Uterus (tissue), 4 donors: ENCODE results near the gene KSR2. TPM values are rescaled to one million over a fixed set of nuclear protein-coding genes. Genes with fewer than 3 reads are reported as not detected.

Experiments
- DNase-seq, 2 donors: peaks; one replicate each; pipeline ENCODE4 v3.0.0-alpha.2; 2019 to 2020
- H3K27ac ChIP-seq, 2 donors: fragments of 200-600 bp; sonication (generic); 1 replicate in 1 of 2; 2 replicates in 1 of 2; pipeline ENCODE4 v1.5.1; 2016 to 2018
- H3K27me3 ChIP-seq, 2 donors: fragments of 200-600 bp; sonication (generic); one replicate each; pipeline ENCODE4 v1.5.1; 2018 to 2019; ENCODE audit warnings: control low read depth in 1 of 2
- H3K36me3 ChIP-seq, 2 donors: fragments of 200-600 bp; sonication (generic); one replicate each; pipeline ENCODE4 v1.5.1; 2019; ENCODE audit warnings: control low read depth in 1 of 2
- H3K4me1 ChIP-seq, 2 donors: fragments of 200-600 bp; sonication (generic); one replicate each; pipeline ENCODE4 v1.5.1; 2018 to 2019; ENCODE audit warnings: control low read depth in 1 of 2
- H3K4me3 ChIP-seq, 2 donors: fragments of 200-600 bp; sonication (generic); 1 replicate in 1 of 2; 2 replicates in 1 of 2; pipeline ENCODE4 v1.5.1; 2018 to 2019; ENCODE audit warnings: mild to moderate bottlenecking in 1 of 2
- H3K9me3 ChIP-seq, 2 donors: fragments of 200-600 bp; sonication (generic); one replicate each; pipeline ENCODE4 v1.5.1; 2019; ENCODE audit warnings: control low read depth in 1 of 2
- CTCF ChIP-seq, 4 experiments: fragments of 200-600 bp in 2 of 4; fragments of 450-650 bp in 2 of 4; sonication (generic) in 2 of 4; IDR thresholded peaks; one replicate each; pipeline ENCODE4 v1.5.1; 2016 to 2019; ENCODE audit warnings: antibody characterized with exemption in 4 of 4, mild to moderate bottlenecking in 2 of 4, moderate library complexity in 1 of 4
- POLR2A ChIP-seq, 2 donors: fragments of 450-650 bp; IDR thresholded peaks; one replicate each; pipeline ENCODE4 v1.6.1; 2016; ENCODE audit warnings: antibody characterized with exemption in 2 of 2, mild to moderate bottlenecking in 1 of 2, moderate library complexity in 1 of 2
- intact Hi-C: fragments of 100-400 bp; cut with DNase I; formaldehyde crosslinking; loops from one replicate; pipeline ENCODE4 v1.15.1; 2023; ENCODE audit warnings: low total_unique reads
- total RNA-seq, 4 donors: library from RNA; depleted of rRNA in 3 of 4; stranded (reverse); fragments of >200 nt in 3 of 4; gene quantifications; one replicate each; pipeline versions ENCODE4 v1.1.0 to v1.2.4, GENCODE V29; 2014 to 2023
- donor health status: DM: yes; HTN: yes; CAD: no.

Gene KSR2
- total RNA-seq, 4 donors from 2014 or later, result 0.03 to 0.28 TPM; not detected in 2

- intact Hi-C loops, result no loop called here
- DNase-seq, result no peak
- TF ChIP-seq POLR2A (IDR thresholded peaks at IDR 0.05), result no peak
- no peak for TF ChIP-seq CTCF (IDR thresholded peaks at IDR 0.05)
- Histone ChIP-seq H3K27ac (no peak overlapping the region), H3K4me1 (no peaks in the 10 kb centered on the region), H3K9me3 (no peaks in the 10 kb centered on the region), H3K4me3 (no peak overlapping the region), H3K27me3 (no peaks in the 10 kb centered on the region), H3K36me3 (no peaks in the 10 kb centered on the region)
Measured at GRCh38 chr12:117404203-117404853, 564.5 kb downstream of the KSR2 start.

GRCh38 chr12:117403586-117404139 is 565.1 kb downstream of the KSR2 start:
- no peak for TF ChIP-seq CTCF (IDR thresholded peaks at IDR 0.05)
- TF ChIP-seq POLR2A (IDR thresholded peaks at IDR 0.05), result no peak
- no peak overlapping the region for H3K27ac ChIP-seq
- no peak for DNase-seq
- no peaks in the 10 kb centered on the region for H3K27me3 ChIP-seq
- H3K4me1 ChIP-seq, result no peaks in the 10 kb centered on the region
- H3K36me3 ChIP-seq, result no peaks in the 10 kb centered on the region
- H3K9me3 ChIP-seq, result no peaks in the 10 kb centered on the region
- intact Hi-C loops, result no loop called here
- no peak overlapping the region for H3K4me3 ChIP-seq

Other genes with a start within 250 kb of the KSR2 start
- gene RFC5, start 47.7 kb upstream of the KSR2 start, total RNA-seq, result 10 to 100 TPM in 3 of 4 donors, 1 to 10 TPM in 1; 4.6 to 24.7 (median 14.0) TPM
- gene WSB2, start 92.2 kb upstream of the KSR2 start, total RNA-seq, result 10 to 100 TPM; 22.4 to 59.2 (median 45.0) TPM
- 10 to 100 TPM; 27.6 to 59.9 (median 39.4) TPM for gene VSIG10, start 135.0 kb upstream of the KSR2 start, total RNA-seq
- gene PEBP1, start 167.1 kb upstream of the KSR2 start, total RNA-seq, result 100 to 1,000 TPM in 3 of 4 donors, 10 to 100 TPM in 1; 98.1 to 182 (median 136) TPM